DMS114 treated with DMSO at 0.1 percent for 48 hours (cell line): ENCODE data around the gene HADH.
A peak's percentile ranks its signal among the peaks of the same experiment; 100 is the strongest.
"Not testable (repeated sequence)": the region's sequence is repeated elsewhere in the genome, so short reads cannot be mapped to it uniquely, and the experiment has no call there.

Experiments
- DNase-seq: peaks from one replicate; lab custom pipeline; 2025; ENCODE audit not compliant: unreplicated experiment; lab: John Stamatoyannopoulos, UW

HADH gene

DNA sequence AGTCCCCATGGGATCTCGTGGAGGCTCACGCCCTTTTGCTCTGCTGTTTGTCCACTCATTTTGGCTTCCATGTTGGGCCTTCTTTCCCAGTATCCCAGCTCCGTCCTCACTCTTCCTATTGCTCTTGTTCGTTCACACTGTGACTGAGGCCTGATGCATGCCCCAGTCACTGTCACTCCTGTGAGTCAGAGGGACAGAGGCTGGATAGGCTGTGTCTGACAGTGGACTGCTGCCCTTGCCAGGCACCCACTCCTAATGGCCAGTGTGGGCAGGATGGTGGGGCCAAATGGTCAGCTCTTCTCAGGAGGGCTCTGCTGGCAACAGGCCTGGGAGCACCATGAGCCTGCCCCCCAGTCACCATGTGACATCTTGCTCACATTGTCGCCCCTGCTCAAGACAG lies 40.0 kb downstream of the HADH start:
- DNase-seq, result no peak

DNA sequence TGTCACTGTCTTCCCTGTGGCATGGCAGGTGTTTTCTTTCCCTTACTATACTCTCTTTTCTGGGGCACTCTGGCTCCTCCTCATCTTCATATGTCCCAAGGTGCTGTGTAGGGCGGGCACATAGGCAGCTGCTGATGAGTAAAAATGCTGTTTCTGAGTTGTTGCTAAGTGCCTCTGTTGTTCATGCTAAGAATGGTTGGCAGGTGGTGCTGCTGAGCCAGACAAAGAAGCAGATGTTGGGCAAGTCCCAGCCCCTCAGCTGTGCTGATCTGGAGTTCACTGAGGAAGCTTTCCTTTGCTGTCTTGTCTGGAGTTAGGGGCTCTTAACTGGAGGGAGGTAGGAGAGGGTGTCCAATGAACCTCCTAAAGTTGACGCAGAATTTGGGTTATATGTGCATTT lies 40.6 kb downstream of the HADH start:
- peak; percentile 11 for DNase-seq

DNA sequence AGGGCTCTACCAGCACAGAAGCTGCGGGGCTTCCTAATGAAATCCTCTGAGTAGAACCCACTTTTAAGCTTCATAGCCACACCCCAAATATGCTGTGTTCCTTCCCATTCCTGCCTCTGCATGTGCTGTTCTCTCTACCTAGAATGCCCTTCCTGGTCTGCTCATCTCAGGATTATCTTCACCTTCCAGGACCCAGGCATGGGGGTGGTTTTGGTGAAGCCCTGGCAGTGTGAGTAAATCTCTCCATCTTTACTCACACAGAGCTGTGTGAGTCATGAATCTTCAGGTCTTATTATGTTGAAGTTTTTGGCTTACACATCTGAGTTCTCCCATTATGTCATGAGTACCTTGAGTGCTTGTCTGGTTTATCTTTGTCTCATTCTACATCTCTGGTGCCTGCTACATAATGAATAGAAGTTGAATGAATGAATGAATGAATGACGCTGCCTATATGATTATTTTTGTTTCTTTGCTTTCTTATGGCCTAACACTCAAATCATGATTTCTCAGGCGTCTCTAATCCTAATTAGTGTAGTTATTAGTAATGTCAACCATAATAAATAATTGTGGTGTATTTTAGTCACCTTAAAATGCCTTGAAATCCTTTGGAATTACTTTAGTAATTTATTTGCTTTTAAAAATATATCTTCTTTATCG lies 41.9 kb downstream of the HADH start:
- no peak for DNase-seq

DNA sequence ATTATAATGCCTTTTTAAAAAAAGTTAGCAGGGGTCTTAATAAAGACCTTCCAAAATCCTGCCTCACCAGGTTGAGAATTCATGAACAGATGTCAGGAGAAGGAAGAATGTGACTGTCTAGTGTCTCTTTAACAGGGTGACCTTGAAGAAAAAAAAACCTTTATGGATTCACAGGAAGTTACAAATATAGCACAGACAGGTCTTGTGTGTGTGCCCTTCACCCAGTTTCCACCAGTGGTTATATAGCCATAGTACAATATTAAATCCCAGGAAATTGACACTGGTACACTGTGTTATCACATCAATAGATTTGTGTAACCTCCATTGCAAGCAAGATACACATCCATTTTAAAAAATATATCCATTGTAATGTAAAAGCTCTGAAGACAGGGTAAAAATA lies 43.7 kb downstream of the HADH start:
- no peak for DNase-seq

DNA sequence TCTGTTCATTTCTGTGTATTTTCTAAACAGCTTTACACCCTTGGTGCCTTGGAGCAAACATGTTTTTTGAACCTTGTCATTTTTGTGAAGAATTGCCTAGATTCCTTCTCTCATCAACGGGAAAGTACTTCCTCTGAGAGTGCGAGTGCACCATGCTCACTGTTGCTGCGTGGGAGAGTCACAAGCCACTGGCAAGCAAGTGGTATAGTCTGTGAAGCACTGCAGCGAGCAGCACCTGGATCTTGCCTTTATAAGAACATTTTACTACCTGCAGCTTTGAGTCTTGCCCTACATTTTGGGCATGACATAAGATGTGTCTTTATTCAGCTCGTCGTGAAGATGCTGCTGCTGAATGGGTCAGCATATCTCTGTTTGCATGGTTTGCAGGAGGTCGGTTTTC lies 44.9 kb downstream of the HADH start:
- DNase-seq, result no peak

DNA sequence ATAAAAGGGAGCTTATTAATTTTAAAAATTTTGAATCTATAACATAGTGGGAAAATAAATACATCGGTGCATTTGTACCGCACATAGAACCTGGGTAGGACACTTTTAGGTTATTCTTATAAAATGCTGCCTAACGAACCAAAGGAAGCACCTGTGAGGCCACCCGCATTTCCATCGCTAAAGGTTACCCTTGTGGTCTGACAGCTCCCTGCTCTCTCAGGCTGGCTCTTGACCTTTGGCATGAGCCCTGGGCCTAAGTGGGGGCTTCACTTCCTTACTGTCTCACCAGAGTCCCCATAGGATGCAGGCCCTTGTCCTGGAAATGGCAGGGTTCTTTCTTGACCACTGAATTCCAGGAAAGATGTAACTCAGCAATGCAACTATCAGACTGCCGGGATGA lies 46.0 kb downstream of the HADH start:
- no peak for DNase-seq

DNA sequence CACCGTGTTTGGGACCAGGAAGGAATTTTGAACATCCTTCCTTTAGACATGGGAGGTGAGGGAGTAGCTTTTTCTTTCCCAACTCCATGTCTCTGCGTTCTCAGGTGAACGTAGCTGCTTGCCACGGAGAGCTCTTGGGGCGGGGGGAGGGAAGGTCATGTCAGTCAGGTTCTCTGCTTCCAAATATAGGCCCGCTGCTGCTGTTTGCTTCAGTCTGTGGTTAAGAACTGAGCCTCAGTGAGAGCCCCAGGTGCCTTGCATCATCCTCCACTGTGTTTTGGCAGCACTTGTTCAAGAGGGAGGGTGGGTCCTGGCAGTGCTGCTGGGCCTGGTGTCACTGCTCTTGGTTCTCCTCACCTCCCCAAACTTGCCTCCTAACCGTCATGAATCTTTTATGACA lies 46.5 kb downstream of the HADH start:
- DNase-seq, result no peak

DNA sequence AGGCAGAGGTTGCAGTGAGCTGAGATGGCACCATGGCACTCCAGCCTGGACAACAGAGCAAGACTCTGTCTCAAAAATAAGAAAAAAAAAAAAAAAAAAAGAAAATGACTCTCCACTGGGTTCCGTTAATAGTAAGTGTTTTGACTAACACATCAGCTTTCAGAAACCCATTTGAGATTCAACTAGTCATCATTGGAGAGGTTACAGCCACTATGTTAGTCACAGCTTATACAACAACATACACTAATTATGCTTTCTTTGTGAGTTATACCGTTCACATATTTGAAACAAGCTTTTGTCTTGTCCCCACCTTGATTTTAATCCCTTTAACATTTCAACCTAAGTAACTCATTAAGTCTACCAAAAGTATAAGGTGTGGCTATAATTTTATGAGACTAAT lies 48.2 kb downstream of the HADH start:
- DNase-seq, result no peak

DNA sequence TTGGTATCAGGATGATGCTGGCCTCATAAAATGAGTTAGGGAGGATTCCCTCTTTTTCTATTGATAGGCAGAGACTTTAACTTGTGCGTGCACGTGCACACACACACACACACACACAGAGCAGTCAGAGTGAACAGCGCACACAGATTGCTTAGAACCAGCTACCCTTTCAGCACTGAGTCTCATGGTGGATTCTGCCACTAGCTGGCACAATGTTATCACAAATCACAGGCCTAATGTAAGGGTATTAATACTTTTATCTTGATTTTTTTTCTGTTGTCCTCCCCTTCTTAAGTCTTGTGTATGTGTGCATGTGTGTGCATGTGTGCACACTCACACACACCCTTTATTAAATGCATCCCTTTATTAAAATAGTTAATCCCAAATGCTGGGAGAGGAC lies 53.2 kb downstream of the HADH start:
- no peak for DNase-seq

DNA sequence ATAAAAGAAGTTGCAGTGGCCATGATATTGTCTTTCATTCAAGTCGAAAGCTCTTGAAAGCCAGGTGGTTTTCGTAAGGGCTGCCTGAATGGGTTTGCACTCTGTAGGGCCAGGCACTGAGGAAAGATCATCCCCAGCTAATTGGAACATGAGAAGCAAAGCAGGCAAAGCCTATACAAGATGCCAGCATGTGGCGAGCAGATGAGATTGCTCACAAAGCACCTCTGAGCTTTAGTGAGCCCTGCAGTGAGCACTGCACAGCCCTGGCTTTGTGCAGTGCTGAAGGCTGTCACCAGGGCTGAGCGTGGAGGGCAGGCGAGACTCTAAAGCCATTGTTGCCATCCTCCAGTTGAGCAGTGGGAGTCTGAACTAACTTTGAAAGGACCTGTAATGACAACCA lies 53.8 kb downstream of the HADH start:
- DNase-seq, result no peak

DNA sequence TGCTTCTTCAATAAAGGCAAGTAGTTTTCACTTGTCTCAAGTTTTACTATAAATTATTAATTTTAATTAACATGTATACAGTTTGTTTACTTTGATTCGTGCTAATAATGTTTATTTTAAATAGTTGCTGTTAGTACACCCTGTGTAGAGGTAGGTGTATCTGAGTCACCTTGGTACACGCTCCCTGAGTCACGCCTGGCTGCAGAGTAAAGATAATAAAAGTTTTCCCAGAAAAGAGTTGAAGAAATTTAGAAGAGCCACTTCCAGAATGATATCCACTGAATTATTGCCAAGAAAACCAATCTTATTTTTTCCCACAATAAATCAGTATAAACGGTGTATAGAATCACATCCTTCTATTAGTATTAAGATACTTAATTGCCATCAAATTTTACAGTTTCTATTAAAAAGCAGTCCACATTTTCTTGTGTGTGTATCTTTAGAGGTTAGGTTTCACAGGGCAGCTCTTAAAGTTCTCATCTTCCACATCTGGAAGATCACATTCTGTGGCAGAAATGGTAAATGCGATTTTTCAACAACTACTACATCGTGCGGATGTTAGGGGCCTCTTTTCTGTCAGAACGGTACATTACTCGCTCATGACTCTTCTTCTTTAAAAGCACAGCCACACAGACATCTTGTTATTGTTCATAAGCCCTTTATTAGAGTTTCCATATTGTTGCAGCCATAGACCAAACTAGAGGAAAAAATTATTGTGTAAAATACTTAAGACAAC lies 55.4 kb downstream of the HADH start:
- no peak for DNase-seq

DNA sequence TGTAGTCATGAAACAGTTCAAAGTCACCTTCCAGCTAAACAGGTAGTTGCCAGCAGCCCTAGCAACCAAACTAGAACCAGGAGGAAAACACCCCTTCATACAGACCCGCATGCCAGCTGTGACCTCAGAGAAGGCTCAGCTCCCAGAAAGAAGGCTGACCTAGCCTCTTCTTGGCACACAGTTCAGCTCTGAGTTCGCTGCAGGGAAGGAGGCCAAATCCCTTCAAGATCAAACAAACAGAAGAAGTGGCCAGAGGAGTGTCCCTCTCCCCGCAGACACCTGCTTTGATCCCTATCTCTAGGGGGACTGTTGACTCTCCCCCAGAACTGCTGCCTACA lies 56.0 kb downstream of the HADH start:
- DNase-seq, result no peak

DNA sequence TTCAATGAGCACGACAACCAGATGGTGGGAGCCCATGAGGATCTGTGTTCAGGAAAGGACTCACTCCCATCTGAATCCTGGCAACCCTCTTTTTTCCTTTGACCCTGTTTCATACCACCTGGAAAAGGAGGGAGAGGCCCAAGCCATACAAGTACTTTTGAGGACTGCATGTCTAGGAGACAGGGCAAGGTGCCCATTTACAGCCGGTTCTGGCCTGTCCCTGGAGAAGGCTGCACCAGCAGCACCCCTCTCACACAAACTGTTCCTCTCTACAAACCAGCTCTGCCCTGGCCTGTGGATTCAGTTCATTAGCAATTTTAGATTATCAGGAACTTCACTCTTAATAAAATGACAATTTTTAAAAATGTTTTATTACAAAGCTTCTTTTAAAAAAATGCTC lies 57.5 kb downstream of the HADH start:
- DNase-seq, result no peak

DNA sequence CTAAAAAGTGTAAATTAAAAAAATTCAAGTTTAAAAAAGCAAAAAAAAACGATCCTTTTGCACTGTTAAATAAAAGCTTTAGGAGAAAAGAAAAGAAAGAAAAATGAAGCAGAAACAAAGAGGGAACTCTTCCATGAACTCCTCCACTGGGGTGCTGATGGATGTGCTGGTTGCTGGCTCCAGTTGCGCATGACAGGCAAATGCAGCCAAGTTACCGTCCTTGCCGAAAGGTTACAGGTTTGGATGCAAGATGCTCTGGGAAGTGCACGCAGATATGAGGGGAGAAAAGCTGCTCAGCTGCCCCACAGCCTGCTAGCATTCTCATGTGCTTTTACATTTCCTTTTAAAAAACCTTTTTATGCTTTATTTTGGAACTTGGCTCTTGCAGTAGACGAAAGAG lies 58.5 kb downstream of the HADH start:
- DNase-seq, result no peak

DNA sequence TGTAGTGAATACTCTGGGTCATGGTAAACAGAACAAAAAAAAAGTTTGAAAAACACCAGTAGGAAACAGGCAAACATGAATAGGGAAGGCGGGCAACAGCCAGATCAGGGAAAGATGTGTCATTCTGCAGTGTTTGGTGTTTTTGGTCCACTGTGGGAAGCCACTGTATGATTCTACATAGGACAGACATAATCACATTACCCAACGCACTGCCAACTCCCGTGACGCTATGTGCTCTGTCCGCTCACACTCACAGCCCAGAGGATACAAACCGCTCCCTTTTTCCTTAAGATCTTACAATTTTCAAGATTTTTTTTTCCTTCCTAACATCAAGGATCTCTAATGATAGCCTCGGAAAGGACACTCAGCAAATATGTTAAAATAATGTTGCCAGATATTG lies 59.3 kb downstream of the HADH start:
- DNase-seq, result no peak

DNA sequence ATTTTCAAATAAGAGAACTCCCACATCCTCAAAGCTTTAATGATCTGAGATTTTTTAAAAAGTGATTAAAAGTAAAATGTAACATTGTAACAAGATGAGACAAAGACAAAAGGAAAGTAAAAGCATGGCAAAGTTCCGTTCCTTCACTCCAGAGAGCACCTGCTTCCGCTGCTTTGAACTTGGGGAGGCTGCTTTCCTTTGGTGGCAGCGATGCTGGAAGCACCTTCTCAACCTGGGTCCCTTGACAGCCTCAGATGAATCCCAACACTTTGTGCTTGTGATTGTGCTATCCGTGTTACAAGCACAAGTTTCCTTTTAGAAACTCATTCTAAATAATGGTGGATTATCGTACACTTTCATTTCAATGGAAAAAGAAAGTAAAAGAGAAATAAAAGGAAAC lies 59.7 kb downstream of the HADH start:
- DNase-seq, result no peak

DNA sequence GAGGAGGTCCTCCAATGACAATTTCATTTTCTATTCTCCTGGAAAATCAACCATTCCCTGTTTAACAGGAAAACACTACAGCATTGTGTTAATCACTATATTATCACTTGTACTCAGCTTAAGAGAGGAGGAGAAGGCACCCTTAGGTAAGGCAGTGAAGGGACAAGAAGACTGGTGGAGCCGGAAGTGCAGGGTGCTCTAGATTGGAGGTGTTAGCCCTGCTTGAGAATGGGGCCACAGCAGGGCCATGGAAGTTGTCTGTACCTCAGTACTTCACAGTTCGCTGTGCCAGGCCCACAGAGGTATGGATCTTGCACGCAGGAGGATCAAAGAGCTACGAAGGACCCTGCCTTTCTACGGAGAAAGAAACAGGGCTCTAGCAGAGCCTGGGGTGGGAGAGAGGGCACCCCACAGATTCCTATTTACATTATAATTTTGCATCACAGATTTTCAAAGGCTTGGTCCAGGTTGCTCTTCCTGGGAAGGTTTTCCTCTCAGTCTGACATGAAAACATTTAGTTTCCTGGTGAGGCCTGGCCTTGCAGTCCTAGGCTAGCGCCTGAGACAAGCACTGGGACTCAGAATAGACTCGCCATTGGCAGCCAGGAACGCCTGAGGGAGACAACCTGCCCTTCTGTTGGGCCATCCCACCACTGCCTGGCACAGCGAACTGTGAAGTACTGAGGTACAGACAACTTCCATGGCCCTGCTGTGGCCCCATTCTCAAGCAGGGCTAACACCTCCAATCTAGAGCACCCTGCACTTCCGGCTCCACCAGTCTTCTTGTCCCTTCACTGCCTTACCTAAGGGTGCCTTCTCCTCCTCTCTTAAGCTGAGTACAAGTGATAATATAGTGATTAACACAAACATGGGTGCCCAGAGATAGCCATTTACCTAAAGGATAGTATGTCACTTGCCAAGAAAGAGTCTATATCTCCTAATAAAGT lies 60.8 kb downstream of the HADH start:
- DNase-seq, result not testable (repeated sequence)

DNA sequence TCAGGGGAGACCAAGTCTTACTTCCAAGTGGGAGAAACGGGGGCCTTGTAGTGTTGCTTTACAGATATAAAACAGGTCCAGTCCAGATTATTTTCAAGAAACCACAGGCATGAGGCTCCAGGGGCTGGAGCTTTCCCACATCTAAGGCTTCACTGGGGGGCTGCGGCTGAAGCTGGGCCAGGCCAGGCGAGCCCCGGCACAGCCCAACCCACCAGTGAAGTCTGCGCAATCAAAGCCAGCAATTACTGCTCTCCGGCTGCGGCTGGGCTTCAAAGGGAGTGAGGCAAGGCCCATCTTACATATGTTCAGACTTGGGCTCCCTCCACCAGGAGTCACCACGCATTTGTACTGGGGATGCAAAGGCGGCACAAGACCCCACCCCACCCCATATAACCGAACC lies 61.7 kb downstream of the HADH start:
- DNase-seq, result no peak

DNA sequence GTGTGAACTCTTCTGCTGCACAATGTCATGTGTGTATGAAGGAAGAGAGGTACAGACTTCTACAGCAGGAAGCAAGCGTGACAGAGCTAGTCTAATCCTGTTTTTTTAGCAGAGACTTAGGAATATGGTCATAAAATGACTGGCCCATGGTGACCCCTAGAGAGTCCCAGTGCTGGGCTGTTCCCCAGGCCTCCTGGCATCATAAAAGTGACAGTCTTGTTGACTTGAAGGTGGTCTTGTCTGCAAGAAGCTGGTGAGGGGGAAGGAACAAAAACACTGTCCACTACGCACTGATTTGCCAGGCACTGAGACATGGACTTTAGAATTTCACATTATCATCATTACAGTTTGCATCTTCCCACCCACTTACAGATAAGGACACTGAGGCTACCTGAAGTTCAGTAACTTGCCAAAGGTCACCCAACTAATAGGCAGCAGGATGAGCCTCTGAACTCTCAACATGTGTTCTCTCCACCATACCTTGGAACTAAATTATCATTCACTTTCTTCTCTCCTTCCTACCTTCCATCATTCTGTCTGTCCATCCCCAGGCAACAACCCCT lies 63.0 kb downstream of the HADH start:
- no peak for DNase-seq

DNA sequence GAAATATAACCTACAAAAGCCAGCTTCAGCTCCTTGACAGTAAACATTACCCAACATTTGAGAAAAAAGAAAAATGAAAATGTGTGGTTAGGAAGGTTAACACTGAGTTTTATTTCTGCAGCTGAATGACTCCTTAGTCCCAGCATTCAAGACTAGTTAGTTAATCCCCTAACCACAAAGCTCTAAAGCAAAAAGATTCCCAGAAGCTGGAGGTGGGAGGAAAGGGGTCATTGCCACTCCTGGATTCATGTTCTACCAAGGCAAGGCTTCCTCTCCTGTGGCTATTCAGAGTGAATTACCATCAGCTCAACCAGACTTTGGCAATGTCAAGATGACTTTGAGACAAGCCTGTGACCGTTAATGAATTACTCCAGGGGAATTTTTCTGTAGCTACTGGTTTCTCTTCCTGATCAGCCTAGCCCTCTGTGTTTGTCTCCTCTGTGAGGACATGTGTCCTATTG lies 63.6 kb downstream of the HADH start:
- no peak for DNase-seq

DNA sequence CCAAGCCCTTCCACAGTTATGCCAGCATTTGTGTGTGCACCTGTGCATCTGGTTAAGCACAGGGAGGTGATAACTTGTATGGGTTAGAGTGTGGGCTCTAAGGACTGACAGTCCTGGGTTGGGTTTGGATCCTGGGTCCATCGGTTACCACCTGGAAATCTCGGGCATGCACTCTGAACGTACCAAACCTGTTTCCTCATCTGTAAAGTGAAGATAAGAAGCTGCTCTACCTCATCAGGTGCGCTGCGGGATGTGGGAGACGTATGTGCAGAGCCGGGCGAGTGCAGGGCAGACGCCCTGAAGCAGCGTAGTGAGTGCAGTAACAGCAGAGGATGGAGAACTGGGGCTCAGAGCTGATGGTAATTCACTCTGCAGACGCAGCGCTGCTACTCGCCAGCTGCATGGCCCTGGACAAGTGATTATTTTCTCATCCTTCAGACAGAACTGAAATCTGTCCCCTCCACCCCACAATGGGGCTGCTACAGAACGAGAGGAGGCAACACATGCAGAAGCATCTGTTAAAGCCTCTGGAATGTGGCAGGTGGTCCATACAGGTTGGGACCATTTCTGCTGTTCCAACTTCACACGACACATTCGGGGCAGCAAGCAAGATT lies 64.4 kb downstream of the HADH start:
- no peak for DNase-seq
